Testis (tissue), 3 donors: ENCODE measurements around the gene SVEP1. TPM values are rescaled to one million over a fixed set of nuclear protein-coding genes. Genes with fewer than 3 reads are reported as not detected.

ENCODE experiments used
- DNase-seq: peaks from one replicate; pipeline ENCODE4 v3.0.0-alpha.2; 2019
- H3K27ac ChIP-seq, 2 donors: fragments of 200-600 bp; sonication (generic); one replicate each; pipeline ENCODE4 v1.5.1; 2019
- H3K27me3 ChIP-seq: fragments of 200-600 bp; sonication (generic); one replicate; pipeline ENCODE4 v1.5.1; 2019
- H3K36me3 ChIP-seq: fragments of 200-600 bp; sonication (generic); one replicate; pipeline ENCODE4 v1.5.1; 2017; ENCODE audit warnings: low read depth; ENCODE audit errors: missing control alignments
- H3K4me1 ChIP-seq: fragments of 200-600 bp; sonication (generic); one replicate; pipeline ENCODE4 v1.5.1; 2019
- H3K4me3 ChIP-seq, 2 donors: fragments of 200-600 bp; sonication (generic); one replicate each; pipeline ENCODE4 v1.5.1; 2017 to 2019
- H3K9me3 ChIP-seq: fragments of 200-600 bp; sonication (generic); one replicate; pipeline ENCODE4 v1.5.1; 2017
- CTCF ChIP-seq, 3 experiments: fragments of 450-650 bp in 2 of 3; fragments of 200-600 bp in 1 of 3; sonication (generic) in 1 of 3; IDR thresholded peaks; one replicate each; pipeline ENCODE4 v1.5.1; 2016 to 2019; ENCODE audit warnings: antibody characterized with exemption in 3 of 3, mild to moderate bottlenecking in 2 of 3, moderate library complexity in 1 of 3
- POLR2A ChIP-seq: fragments of 450-650 bp; IDR thresholded peaks from one replicate; pipeline ENCODE4 v1.6.1; 2017; ENCODE audit warnings: antibody characterized with exemption, mild to moderate bottlenecking, moderate library complexity
- WGBS, 2 donors: methylation state at CpG; one replicate each; pipeline ENCODE4 v1.1.5; 2018; 5-methylcytosine and 5-hydroxymethylcytosine counted together
- intact Hi-C: fragments of 100-400 bp; cut with DNase I; formaldehyde crosslinking; loops from one replicate; pipeline ENCODE4 v1.15.1; 2023; ENCODE audit warnings: low total_unique reads
- polyA plus RNA-seq: library from polyadenylated mRNA; stranded (reverse); fragments of 350-450 nt; fragmentation: Illumina TruSeq; extraction: RNeasy Lipid Tissue Mini Kit (QIAGEN cat#74804); gene quantifications from one replicate; pipeline ENCODE4 v1.2.3, GENCODE V29; 2014; ENCODE audit warnings: low read depth, low replicate concordance; ENCODE audit not compliant: insufficient read depth
- total RNA-seq, 2 donors: library from RNA; depleted of rRNA; stranded (reverse); fragments of >200 nt; gene quantifications; one replicate each; pipeline ENCODE4 v1.2.3, GENCODE V29; 2016

Gene SVEP1
- total and polyA plus RNA-seq, 3 donors from 2014 or later = 4.6 to 7.9 (median 6.9) TPM

DNA sequence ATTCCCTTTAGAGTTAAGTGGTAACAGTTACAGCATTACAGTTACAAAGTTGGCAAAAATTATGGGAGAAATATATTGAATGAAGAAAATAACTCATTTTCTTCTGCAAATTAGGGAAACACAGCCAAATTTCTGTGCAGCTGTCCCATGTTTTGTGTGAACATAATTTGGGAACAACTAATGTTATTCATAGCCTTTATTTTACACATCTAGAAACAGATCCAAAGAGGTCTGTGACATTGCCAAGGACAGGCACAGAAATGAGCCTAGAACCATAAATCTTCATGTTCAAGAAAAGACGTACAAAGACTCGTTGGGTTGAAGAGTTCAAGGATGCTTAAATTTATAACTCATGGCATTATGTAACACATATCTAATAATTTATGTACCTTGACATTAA is 127.8 kb downstream of the SVEP1 start:
- WGBS, 2 donors = 42 to 43% methylated on average over 2 of the region's 2 CpGs
- Histone ChIP-seq H3K4me3 (no peak overlapping the region), H3K4me1 (no peaks in the 10 kb centered on the region), H3K27ac (no peak overlapping the region), H3K9me3 (no peaks in the 10 kb centered on the region), H3K36me3 (no peaks in the 10 kb centered on the region), H3K27me3 (no peaks in the 10 kb centered on the region)
- intact Hi-C loops = no loop called here
- TF ChIP-seq POLR2A (no peak), CTCF (IDR thresholded peaks at IDR 0.05) (no peak)
- no peak for DNase-seq

GRCh38 chr9:110447476-110447875 is 132.1 kb downstream of the SVEP1 start:
- H3K4me1 ChIP-seq = no peaks in the 10 kb centered on the region
- H3K36me3 ChIP-seq = no peaks in the 10 kb centered on the region
- H3K9me3 ChIP-seq = no peaks in the 10 kb centered on the region
- no peak for DNase-seq
- H3K27ac ChIP-seq = no peak overlapping the region
- no peaks in the 10 kb centered on the region for H3K27me3 ChIP-seq
- TF ChIP-seq POLR2A (no peak), CTCF (IDR thresholded peaks at IDR 0.05) (no peak)
- H3K4me3 ChIP-seq = no peak overlapping the region
- intact Hi-C loops = no loop called here

GRCh38 chr9:110446171-110446570 is 133.4 kb downstream of the SVEP1 start:
- Histone ChIP-seq H3K4me1 (no peaks in the 10 kb centered on the region), H3K9me3 (no peaks in the 10 kb centered on the region), H3K4me3 (no peak overlapping the region), H3K27ac (no peak overlapping the region), H3K27me3 (no peaks in the 10 kb centered on the region), H3K36me3 (no peaks in the 10 kb centered on the region)
- TF ChIP-seq CTCF (IDR thresholded peaks at IDR 0.05) (no peak), POLR2A (no peak)
- DNase-seq = no peak
- intact Hi-C loops = no loop called here

DNA sequence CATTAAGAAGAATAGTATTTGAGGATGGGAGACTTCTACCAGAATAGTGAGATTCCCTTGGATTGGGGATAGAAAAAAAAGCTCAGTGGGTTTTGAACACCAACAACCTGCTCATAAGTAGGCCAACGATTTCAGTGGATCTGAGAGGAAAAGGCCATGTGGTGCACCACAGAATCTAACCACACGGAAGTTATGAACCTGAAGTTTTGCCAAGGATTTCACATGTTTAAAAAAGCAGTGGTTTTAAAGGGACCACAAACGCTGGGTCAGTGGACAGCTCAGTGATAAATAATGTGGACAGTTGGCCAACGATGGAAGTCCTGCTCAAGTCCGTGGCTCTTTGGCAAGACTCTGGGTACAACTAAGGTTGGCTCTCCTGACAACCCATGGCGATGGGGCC is 134.6 kb downstream of the SVEP1 start:
- no peaks in the 10 kb centered on the region for H3K27me3 ChIP-seq
- no peak overlapping the region for H3K4me3 ChIP-seq
- no peak overlapping the region for H3K27ac ChIP-seq
- WGBS, 2 donors = 79 to 88% methylated on average over 6 of the region's 6 CpGs
- no peaks in the 10 kb centered on the region for H3K36me3 ChIP-seq
- no peak for DNase-seq
- intact Hi-C loops = no loop called here
- H3K4me1 ChIP-seq = no peaks in the 10 kb centered on the region
- H3K9me3 ChIP-seq = no peaks in the 10 kb centered on the region
- TF ChIP-seq CTCF (IDR thresholded peaks at IDR 0.05) (no peak), POLR2A (no peak)

- no peaks in the 10 kb centered on the region for H3K27me3 ChIP-seq
- H3K27ac ChIP-seq = no peak overlapping the region
- H3K9me3 ChIP-seq = no peaks in the 10 kb centered on the region
- no peaks in the 10 kb centered on the region for H3K4me1 ChIP-seq
- no peaks in the 10 kb centered on the region for H3K36me3 ChIP-seq
- no peak overlapping the region for H3K4me3 ChIP-seq
- intact Hi-C loops = no loop called here
- DNase-seq = no peak
- TF ChIP-seq CTCF (IDR thresholded peaks at IDR 0.05) (no peak), POLR2A (no peak)
Observed at GRCh38 chr9:110443866-110444220, 135.7 kb downstream of the SVEP1 start.
